ENCODE measurements around the gene RASSF5.

Gene RASSF5

GRCh38 chr1:206637605-206638004 is 130.3 kb downstream of the RASSF5 start:
- no peak for DNase-seq

All from suppressor macrophage treated with lipopolysaccharide for 1 hour (primary cell).